ENCODE measurements around the gene CTIF. TPM values are rescaled to one million over a fixed set of nuclear protein-coding genes. Genes with fewer than 3 reads are reported as not detected.

Gene CTIF
- total RNA-seq, 1 donor from 2014 or later, result 137 TPM

GRCh38 chr18:48656176-48656575 lies 117.3 kb downstream of the CTIF start:
- H3K4me3 Mint-ChIP-seq (ENCODE audit: unreplicated experiment), result no peak overlapping the region

GRCh38 chr18:48656582-48656981 lies 117.8 kb downstream of the CTIF start:
- Mint-ChIP-seq H3K4me3 (ENCODE audit: unreplicated experiment) (no peak overlapping the region), H3K4me1 (ENCODE audit: low read depth, unreplicated experiment) (peaks cover 15% of the 10 kb centered on the region), H3K27me3 (ENCODE audit: unreplicated experiment) (peaks cover 9% of the 10 kb centered on the region), H3K36me3 (ENCODE audit: unreplicated experiment) (no peaks in the 10 kb centered on the region), H3K9me3 (ENCODE audit: unreplicated experiment) (peaks cover 8% of the 10 kb centered on the region), H3K27ac (ENCODE audit: unreplicated experiment) (no peak overlapping the region)
- TF ChIP-seq, protein P1, sequence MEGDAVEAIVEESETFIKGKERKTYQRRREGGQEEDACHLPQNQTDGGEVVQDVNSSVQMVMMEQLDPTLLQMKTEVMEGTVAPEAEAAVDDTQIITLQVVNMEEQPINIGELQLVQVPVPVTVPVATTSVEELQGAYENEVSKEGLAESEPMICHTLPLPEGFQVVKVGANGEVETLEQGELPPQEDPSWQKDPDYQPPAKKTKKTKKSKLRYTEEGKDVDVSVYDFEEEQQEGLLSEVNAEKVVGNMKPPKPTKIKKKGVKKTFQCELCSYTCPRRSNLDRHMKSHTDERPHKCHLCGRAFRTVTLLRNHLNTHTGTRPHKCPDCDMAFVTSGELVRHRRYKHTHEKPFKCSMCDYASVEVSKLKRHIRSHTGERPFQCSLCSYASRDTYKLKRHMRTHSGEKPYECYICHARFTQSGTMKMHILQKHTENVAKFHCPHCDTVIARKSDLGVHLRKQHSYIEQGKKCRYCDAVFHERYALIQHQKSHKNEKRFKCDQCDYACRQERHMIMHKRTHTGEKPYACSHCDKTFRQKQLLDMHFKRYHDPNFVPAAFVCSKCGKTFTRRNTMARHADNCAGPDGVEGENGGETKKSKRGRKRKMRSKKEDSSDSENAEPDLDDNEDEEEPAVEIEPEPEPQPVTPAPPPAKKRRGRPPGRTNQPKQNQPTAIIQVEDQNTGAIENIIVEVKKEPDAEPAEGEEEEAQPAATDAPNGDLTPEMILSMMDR (IDR thresholded peaks at IDR 0.05; ENCODE audit: partially characterized antibody, unreplicated experiment), result no peak
- no peak for DNase-seq

More at GRCh38 chr18:48656176-48656575, 117.3 kb downstream of the CTIF start:
- peaks cover 9% of the 10 kb centered on the region for H3K27me3 Mint-ChIP-seq (ENCODE audit: unreplicated experiment)
- no peaks in the 10 kb centered on the region for H3K36me3 Mint-ChIP-seq (ENCODE audit: unreplicated experiment)
- peaks cover 8% of the 10 kb centered on the region for H3K9me3 Mint-ChIP-seq (ENCODE audit: unreplicated experiment)
- no peak for DNase-seq
- H3K27ac Mint-ChIP-seq (ENCODE audit: unreplicated experiment), result peak overlapping the region; percentile 5
- TF ChIP-seq, protein P1 (IDR thresholded peaks at IDR 0.05; ENCODE audit: partially characterized antibody, unreplicated experiment), result no peak
- H3K4me1 Mint-ChIP-seq (ENCODE audit: low read depth, unreplicated experiment), result peaks cover 13% of the 10 kb centered on the region

GRCh38 chr18:48657447-48658120 lies 118.8 kb downstream of the CTIF start:
- Mint-ChIP-seq H3K4me3 (ENCODE audit: unreplicated experiment) (no peak overlapping the region), H3K4me1 (ENCODE audit: low read depth, unreplicated experiment) (peaks cover 22% of the 10 kb centered on the region), H3K36me3 (ENCODE audit: unreplicated experiment) (no peaks in the 10 kb centered on the region), H3K27ac (ENCODE audit: unreplicated experiment) (no peak overlapping the region), H3K9me3 (ENCODE audit: unreplicated experiment) (peaks cover 8% of the 10 kb centered on the region), H3K27me3 (ENCODE audit: unreplicated experiment) (peaks cover 9% of the 10 kb centered on the region)
- TF ChIP-seq, protein P1 (IDR thresholded peaks at IDR 0.05; ENCODE audit: partially characterized antibody, unreplicated experiment), result no peak
- no peak for DNase-seq

DNA sequence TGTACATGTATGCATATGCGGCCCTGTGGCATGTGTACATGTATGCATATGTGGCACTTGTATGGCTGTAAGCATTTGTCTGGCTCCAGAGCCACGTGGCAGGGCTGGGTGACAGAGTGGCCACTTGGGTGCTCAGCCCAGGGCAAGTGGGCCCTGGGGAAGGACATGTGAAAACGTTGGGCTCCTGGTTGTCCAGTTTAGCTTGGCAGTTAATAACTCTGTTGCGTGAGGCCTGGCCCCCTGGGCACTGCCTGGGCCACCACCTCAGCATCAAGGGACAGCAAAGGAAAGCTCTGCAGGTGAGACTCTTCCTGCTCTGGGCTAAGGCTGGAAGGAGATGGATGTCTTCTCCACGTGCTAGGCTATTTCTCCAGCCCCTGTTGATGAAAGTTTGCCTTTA lies 119.9 kb downstream of the CTIF start:
- no peaks in the 10 kb centered on the region for H3K36me3 Mint-ChIP-seq (ENCODE audit: unreplicated experiment)
- H3K4me1 Mint-ChIP-seq (ENCODE audit: low read depth, unreplicated experiment), result peaks cover 26% of the 10 kb centered on the region
- peaks cover 9% of the 10 kb centered on the region for H3K27me3 Mint-ChIP-seq (ENCODE audit: unreplicated experiment)
- TF ChIP-seq, protein P1 (IDR thresholded peaks at IDR 0.05; ENCODE audit: partially characterized antibody, unreplicated experiment), result no peak
- peaks cover 8% of the 10 kb centered on the region for H3K9me3 Mint-ChIP-seq (ENCODE audit: unreplicated experiment)
- H3K4me3 Mint-ChIP-seq (ENCODE audit: unreplicated experiment), result no peak overlapping the region
- no peak for DNase-seq
- no peak overlapping the region for H3K27ac Mint-ChIP-seq (ENCODE audit: unreplicated experiment)

GRCh38 chr18:48659188-48660009 lies 120.6 kb downstream of the CTIF start:
- no peak overlapping the region for H3K4me3 Mint-ChIP-seq (ENCODE audit: unreplicated experiment)
- DNase-seq, result no peak
- H3K9me3 Mint-ChIP-seq (ENCODE audit: unreplicated experiment), result peaks cover 6% of the 10 kb centered on the region
- no peaks in the 10 kb centered on the region for H3K36me3 Mint-ChIP-seq (ENCODE audit: unreplicated experiment)
- H3K4me1 Mint-ChIP-seq (ENCODE audit: low read depth, unreplicated experiment), result peaks cover 26% of the 10 kb centered on the region
- TF ChIP-seq, protein P1 (IDR thresholded peaks at IDR 0.05; ENCODE audit: partially characterized antibody, unreplicated experiment), result no peak
- H3K27ac Mint-ChIP-seq (ENCODE audit: unreplicated experiment), result no peak overlapping the region
- peaks cover 8% of the 10 kb centered on the region for H3K27me3 Mint-ChIP-seq (ENCODE audit: unreplicated experiment)
